ENCODE measurements around the gene DTWD2.
"Not testable (repeated sequence)": the region's sequence is repeated elsewhere in the genome, so short reads cannot be mapped to it uniquely, and the experiment has no call there.

DTWD2 gene

GRCh38 chr5:118994595-118994994 lies 6.2 kb upstream of the DTWD2 start:
- DNase-seq, result no peak

GRCh38 chr5:118993118-118993517 lies 4.8 kb upstream of the DTWD2 start:
- DNase-seq, result not testable (repeated sequence)

GRCh38 chr5:118992055-118992454 lies 3.7 kb upstream of the DTWD2 start:
- DNase-seq, result not testable (repeated sequence)

DNA sequence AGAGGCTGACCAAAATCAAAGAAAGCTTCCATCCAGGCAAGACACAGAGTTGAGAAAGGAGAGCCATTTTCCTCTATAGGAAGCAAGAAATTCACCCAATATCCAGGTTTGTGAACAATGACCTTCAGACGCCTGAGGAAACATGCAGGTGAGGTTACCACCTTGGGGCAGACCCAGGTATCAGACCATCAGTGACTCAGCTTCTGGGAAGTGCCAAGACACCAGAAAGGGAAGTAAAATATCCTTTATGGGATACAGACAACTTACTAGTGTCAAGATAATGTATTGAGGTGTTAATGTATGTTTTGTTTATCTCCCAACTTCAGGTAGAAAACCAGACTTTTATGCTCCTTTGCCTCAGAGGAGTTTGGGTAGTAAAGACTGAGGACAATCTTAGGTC lies 2.2 kb upstream of the DTWD2 start:
- DNase-seq, result no peak

- DNase-seq, result no peak
These were observed 1.5 kb upstream of the DTWD2 start for GRCh38 chr5:118989816-118990215.

DNA sequence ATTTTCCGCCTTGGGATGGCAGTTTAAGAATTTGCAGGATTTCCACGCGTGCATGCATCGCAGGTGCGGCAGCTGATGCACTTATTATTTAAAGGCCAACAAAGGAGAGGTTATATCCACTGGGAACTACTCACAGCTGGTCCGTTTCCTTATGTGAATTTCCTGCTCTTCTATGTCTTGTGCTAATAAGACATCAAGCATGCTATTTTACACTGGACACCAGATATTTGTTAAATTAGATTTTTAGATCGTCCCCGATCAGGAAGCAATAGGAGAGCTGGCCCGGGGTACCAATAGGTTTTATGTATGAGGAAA lies 476 bp upstream of the DTWD2 start:
- DNase-seq, result no peak

- peak; percentile 90 for DNase-seq
These were observed 3.7 kb downstream of the DTWD2 start for GRCh38 chr5:118984602-118985001.

DNA sequence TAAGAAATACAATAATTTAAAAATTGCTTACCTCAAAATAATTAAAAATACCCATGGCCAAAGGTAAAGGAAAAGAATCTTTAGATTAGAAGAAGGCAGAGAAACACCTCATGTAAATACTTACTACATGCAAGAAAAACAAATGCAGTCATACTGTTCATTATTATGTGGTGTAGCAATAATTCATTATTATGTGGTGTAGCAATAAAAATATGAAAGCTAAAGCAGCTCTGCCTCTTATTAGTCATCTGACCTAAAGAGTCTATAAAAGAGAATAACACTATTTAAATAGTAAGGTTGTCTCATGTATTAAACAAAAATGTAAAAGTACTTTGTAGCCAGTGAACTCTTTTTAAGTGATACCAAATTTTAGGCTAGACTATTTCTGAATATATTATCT lies 6.6 kb downstream of the DTWD2 start:
- DNase-seq, result peak; percentile 28

DNA sequence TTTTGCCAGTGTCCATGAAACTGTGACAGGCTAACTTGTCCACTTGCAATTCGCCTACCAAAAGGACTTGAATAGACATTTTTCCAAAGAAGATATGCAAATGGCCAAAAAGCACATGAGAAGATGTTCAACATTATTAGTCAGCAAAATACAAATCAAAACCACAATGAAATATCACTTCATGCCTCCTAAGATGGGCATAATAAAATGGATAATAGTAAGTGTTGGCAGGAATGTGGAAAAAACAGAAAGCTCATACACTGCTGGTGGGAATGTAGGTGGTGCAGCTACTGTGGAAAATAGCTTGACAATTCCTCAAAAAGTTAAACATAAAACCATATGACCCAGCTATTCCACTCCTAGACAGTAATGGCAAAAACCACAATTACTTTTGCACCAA lies 7.9 kb downstream of the DTWD2 start:
- no peak for DNase-seq

GRCh38 chr5:118980017-118980416 lies 8.3 kb downstream of the DTWD2 start:
- no peak for DNase-seq

DNA sequence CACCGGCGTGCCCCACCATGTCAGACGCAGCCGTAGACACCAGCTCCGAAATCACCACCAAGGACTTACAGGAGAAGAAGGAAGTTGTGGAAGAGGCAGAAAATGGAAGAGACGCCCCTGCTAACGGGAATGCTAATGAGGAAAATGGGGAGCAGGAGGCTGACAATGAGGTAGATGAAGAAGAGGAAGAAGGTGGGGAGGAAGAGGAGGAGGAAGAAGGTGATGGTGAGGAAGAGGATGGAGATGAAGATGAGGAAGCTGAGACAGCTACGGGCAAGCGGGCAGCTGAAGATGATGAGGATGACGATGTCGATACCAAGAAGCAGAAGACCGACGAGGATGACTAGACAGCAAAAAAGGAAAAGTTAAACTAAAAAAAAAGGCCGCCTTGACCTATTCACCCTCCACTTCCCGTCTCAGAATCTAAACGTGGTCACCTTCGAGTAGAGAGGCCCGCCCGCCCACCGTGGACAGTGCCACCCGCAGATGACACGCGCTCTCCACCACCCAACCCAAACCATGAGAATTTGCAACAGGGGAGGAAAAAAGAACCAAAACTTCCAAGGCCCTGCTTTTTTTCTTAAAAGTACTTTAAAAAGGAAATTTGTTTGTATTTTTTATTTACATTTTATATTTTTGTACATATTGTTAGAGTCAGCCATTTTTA lies 14.4 kb downstream of the DTWD2 start:
- DNase-seq, result not testable (repeated sequence)

DNA sequence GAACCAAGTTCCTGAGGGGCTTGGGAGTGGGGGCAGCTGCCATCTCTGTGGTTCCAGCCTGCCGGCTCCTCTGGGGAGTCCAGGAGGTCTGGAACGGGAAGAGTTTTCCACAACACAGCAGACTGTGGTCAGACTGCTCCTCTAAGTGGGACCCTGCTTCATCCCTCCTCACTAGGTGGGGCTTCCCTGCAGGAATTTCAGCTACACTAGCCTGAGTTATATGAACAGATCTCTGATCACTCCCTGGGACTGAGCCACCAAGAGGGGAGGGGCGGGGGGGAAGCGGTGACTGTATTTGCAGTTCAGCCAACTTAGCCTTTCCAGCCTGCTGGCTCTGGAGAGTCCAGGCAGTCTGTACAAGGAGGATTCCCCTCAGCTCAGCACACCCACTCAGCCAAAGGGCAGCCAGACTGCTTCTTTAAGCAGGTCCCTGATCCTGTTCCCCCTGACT lies 19.4 kb downstream of the DTWD2 start:
- DNase-seq, result peak; percentile 7

- DNase-seq, result no peak
These were observed 19.9 kb downstream of the DTWD2 start for GRCh38 chr5:118968406-118968911.

- no peak for DNase-seq
These were observed 21.3 kb downstream of the DTWD2 start for GRCh38 chr5:118967059-118967508.

DNA sequence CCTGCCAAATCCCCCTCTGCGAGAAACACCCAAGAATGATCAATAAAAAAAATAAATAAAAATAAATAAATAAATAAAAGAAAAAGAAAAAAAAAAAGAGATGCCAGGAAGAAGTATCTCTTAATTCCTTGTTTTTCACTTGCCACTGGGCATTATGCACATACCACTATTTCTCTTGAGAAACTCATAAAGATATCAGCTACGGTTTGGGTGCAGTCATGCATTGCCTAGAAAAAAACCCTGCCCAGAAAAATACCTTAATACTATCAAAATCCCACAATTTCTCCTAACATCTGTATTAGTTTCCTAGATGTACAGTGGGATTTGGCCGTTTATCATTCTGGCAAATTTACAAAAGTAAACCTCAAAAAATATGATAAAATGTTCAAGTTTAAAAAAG lies 22.5 kb downstream of the DTWD2 start:
- no peak for DNase-seq

DNA sequence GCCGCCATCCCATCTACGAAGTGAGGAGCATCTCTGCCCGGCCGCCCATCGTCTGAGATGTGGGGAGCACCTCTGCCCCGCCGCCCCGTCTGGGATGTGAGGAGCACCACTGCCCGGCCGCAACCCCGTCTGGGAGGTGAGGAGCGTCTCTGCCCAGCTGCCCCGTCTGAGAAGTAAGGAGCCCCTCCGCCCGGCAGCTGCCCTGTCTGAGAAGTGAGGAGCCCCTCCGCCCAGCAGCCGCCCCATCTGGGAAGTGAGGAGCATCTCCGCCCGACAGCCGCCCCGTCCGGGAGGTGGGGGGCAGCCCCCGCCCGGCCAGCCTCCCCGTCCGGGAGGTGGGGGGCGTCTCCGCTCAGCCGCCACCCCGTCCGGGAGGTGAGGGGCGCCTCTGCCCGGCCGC lies 23.4 kb downstream of the DTWD2 start:
- DNase-seq, result not testable (repeated sequence)

DNA sequence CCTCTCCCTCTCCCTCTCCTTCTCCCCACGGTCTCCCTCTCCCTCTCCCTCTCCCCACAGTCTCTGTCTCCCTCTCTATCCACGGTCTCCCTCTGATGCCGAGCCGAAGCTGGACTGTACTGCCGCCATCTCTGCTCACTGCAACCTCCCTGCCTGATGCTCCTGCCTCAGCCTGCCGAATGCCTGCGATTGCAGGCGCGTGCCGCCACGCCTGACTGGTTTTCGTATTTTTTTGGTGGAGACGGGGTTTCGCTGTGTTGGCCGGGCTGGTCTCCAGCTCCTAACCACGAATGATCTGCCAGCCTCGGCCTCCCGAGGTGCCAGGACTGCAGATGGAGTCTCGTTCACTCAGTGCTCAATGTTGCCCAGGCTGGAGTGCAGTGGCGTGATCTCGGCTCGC lies 24.0 kb downstream of the DTWD2 start:
- not testable (repeated sequence) for DNase-seq

DNA sequence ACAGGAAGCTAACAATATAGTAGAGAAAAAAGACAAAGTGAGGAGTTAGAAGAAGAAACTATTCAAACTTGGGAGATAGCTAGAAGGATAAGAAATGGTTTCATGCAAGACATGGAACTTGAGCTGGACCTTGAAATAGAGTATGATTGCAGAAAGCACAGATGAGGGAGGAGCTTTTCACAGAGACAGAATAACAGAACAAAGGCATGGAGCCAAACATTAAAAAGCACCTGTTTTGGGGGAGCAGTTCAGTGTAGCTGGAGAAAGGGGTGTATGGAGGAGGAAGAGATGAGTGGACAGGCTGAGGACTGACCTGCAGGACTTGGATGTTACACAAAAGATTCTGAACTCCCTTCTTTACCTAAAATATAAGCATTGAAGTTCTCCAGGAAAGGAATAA lies 25.2 kb downstream of the DTWD2 start:
- DNase-seq, result no peak

- no peak for DNase-seq
These were observed 27.8 kb downstream of the DTWD2 start for GRCh38 chr5:118960557-118960956.

DNA sequence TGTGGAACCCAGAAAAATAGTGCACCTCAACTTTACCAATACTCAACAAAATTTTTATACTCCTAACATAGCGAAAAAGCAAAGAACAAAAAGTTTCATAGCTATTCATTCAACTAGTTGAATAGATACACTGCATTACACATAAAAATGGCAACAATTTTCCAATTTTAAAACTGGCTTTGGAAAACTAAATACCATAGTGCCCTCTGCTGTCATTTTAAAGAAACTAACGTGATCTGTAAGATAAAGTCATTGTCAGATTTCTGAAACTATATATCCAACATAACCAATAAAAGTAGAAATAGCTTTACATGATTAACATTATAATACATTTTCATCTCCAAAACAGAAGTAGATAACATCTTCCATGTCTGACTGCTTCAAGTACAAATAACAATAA lies 31.6 kb downstream of the DTWD2 start:
- peak; percentile 21 for DNase-seq

GRCh38 chr5:118953652-118954005 lies 34.7 kb downstream of the DTWD2 start:
- DNase-seq, result no peak

DNA sequence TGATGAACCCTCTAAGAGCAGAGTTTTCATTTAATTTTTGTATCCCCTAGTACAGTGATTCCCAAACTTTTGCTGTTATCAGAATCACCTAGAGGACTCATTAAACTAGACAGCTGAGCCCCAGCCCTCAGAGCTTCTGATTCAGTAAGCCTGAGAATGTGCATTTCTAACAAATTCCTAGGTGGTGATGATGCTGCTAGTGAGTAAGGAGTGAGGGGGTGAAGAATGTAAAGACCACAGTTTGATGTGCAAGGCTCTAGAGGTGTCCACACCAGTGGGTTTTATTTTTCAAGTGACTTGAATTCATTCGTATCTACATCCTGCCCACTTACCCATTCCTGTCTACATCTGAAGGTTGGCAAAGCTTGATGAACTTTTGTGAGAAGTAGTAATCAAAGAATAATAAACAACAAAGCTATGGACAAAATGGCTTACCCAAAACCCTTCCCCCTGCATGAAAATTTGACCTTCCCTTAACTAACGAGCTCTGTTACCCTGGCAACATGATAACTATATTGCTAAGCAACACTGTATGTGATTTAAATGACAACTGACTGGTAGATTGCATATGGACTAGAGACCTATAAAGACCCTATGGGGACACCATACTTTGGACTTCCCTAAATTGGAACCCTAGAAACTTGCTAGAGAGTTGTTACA lies 35.2 kb downstream of the DTWD2 start:
- peak; percentile 9 for DNase-seq

- DNase-seq, result not testable (repeated sequence)
These were observed 36.0 kb downstream of the DTWD2 start for GRCh38 chr5:118952306-118952705.

GRCh38 chr5:118950354-118950753 lies 38.0 kb downstream of the DTWD2 start:
- DNase-seq, result not testable (repeated sequence)
